ENCODE data around the gene OLIG3. TPM values are rescaled to one million over a fixed set of nuclear protein-coding genes. Genes with fewer than 3 reads are reported as not detected.
A peak's percentile ranks its signal among the peaks of the same experiment; 100 is the strongest.

The OLIG3 gene
- total RNA-seq, 4 donors from 2014 or later, result not detected

DNA sequence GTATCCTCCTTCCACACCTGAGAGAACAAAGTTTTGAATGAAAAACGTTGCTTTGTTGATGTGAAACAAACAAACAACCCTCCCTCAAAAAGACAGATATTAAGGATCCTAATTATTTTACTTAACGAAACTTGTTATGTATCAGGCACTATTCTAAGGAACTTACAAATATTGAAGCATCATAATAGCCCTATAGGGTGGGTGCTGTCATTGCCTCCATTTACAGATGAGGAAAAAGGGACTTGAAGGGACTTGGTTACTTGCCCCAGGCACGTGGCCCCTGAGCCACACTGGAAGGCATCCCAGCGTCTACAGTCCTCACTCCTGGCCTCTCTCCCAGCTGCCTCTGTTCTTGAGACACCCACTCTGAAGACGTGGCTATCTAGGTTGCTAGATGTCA is 20.2 kb upstream of the OLIG3 start:
- no peak overlapping the region for H3K27ac ChIP-seq
- no peak for DNase-seq
- no peak for TF ChIP-seq EP300 (IDR thresholded peaks at IDR 0.05; ENCODE audit: low read depth)
- no peak for TF ChIP-seq POLR2AphosphoS5 (IDR thresholded peaks at IDR 0.05)
- TF ChIP-seq POLR2A (IDR thresholded peaks at IDR 0.05), result no peak
- H3K4me1 ChIP-seq, result no peaks in the 10 kb centered on the region
- WGBS, 2 donors (ENCODE audit: low coverage in 1 of 2), result 48 to 63% methylated on average over 2 to 5 of the region's 5 CpGs
- in situ Hi-C loops (cut with MboI; ENCODE audit: low pct_ligation_motif_present in 1 of 4, low pct_unique_long_range_greater_than_20kb in 1 of 4, low sequenced_read_pairs in 3 of 4) (no loop called here), intact Hi-C loops (cut with DNase I; ENCODE audit: low total_unique reads) (no loop called here)
- no peak overlapping the region for H3K4me3 ChIP-seq
- no peaks in the 10 kb centered on the region for H3K9me3 ChIP-seq
- peaks cover 93% of the 10 kb centered on the region for H3K27me3 ChIP-seq
- H3K36me3 ChIP-seq, result no peaks in the 10 kb centered on the region

DNA sequence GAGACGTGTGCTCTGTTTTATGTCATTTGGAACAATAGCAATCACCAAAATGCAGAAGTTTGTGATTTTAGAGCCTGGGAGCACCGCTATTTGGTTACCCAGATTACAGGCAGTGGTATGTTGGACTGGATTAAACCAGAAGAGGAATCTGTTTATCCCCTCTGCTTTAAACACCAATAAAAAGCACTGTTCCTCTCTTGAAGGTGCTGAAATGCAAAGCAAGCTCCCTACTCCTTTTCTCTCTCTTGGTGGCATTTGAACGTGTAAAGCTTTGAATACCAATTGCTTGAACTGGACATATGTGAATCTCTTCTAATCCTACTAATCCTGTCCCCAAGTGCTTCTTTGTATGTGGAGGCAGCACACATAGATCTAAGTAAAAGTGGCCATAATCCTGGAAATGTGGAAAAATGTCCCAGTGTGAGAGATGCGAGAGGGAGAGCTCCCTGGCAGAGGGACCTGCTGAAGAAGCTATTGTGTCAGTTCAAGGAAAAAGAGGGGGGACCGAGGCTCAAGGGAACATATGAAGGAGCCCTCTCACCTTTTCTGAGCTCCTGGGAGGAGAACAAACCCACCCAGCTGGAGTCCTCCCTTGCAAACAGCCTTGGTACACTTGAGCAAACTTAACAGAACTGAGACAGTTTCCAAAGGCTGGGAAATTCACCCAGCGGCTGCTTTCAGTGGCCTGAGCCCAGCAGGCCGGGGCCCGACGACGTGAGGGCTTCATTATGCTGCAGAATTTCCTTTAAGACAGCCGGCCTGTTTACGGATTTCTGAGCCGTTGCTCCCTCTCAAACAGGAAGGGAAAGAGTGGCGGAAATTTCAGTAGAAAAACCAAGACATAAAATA is 18.8 kb upstream of the OLIG3 start:
- Histone ChIP-seq H3K9me3 (no peaks in the 10 kb centered on the region), H3K4me3 (no peak overlapping the region), H3K4me1 (no peaks in the 10 kb centered on the region), H3K27me3 (peaks cover 99% of the 10 kb centered on the region), H3K27ac (no peak overlapping the region), H3K36me3 (no peaks in the 10 kb centered on the region)
- WGBS, 2 donors (ENCODE audit: low coverage in 1 of 2), result 30 to 32% methylated on average over 4 to 14 of the region's 14 CpGs
- TF ChIP-seq POLR2AphosphoS5 (IDR thresholded peaks at IDR 0.05) (no peak), EP300 (IDR thresholded peaks at IDR 0.05; ENCODE audit: low read depth) (no peak), POLR2A (IDR thresholded peaks at IDR 0.05) (no peak)
- TF ChIP-seq, protein P1, sequence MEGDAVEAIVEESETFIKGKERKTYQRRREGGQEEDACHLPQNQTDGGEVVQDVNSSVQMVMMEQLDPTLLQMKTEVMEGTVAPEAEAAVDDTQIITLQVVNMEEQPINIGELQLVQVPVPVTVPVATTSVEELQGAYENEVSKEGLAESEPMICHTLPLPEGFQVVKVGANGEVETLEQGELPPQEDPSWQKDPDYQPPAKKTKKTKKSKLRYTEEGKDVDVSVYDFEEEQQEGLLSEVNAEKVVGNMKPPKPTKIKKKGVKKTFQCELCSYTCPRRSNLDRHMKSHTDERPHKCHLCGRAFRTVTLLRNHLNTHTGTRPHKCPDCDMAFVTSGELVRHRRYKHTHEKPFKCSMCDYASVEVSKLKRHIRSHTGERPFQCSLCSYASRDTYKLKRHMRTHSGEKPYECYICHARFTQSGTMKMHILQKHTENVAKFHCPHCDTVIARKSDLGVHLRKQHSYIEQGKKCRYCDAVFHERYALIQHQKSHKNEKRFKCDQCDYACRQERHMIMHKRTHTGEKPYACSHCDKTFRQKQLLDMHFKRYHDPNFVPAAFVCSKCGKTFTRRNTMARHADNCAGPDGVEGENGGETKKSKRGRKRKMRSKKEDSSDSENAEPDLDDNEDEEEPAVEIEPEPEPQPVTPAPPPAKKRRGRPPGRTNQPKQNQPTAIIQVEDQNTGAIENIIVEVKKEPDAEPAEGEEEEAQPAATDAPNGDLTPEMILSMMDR (IDR thresholded peaks at IDR 0.05), result no peak
- in situ Hi-C loops (cut with MboI; ENCODE audit: low pct_ligation_motif_present in 1 of 4, low pct_unique_long_range_greater_than_20kb in 1 of 4, low sequenced_read_pairs in 3 of 4), result no loop called here
- DNase-seq, result no peak
- intact Hi-C loops (cut with DNase I; ENCODE audit: low total_unique reads), result no loop called here

GRCh38 chr6:137510923-137511322 is 16.7 kb upstream of the OLIG3 start:
- Histone ChIP-seq H3K4me1 (no peaks in the 10 kb centered on the region), H3K4me3 (no peak overlapping the region), H3K9me3 (no peaks in the 10 kb centered on the region), H3K27me3 (peaks cover 92% of the 10 kb centered on the region), H3K27ac (no peak overlapping the region), H3K36me3 (no peaks in the 10 kb centered on the region)
- intact Hi-C loops (cut with DNase I; ENCODE audit: low total_unique reads) (no loop called here), in situ Hi-C loops (cut with MboI; ENCODE audit: low pct_ligation_motif_present in 1 of 4, low pct_unique_long_range_greater_than_20kb in 1 of 4, low sequenced_read_pairs in 3 of 4) (no loop called here)
- WGBS, 2 donors (ENCODE audit: low coverage in 1 of 2), result 90 to 92% methylated on average over 2 of the region's 2 CpGs
- TF ChIP-seq, protein P1 (IDR thresholded peaks at IDR 0.05), result no peak
- TF ChIP-seq EP300 (IDR thresholded peaks at IDR 0.05; ENCODE audit: low read depth) (no peak), POLR2A (IDR thresholded peaks at IDR 0.05) (no peak), POLR2AphosphoS5 (IDR thresholded peaks at IDR 0.05) (no peak)
- no peak for DNase-seq

DNA sequence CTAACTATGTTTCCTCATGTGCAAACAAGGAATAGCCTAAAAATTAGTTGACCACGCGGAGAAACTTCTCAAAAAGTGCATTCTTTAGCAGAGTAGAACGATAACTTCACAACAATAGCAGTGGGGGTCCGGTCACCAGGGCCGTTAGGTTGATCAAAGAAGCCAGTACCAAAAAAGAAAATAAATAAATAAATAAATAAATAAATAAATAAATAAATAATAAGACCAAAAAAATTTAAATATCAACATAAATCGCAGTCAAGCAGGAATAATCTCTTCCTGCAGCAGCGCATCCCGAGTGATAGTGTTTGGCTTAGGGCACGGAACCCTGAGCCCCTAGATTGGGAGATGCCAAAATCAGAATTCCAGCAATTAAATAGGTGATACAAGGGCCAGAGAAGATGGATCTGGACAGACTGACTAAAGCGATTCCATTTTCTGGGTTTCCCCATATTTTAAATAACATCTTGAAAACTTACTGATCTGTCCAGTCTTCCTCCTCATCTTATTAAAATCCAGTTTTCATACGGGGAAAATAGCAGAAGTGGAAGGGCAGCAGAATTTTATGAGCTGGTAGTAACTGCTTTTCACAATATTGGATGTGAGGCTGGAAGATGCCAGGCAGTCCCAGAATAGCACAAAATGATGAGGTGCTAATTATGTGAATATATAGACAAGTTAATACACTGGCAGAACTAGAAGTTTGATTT is 4.4 kb upstream of the OLIG3 start:
- Histone ChIP-seq H3K27me3 (peaks cover 99% of the 10 kb centered on the region), H3K36me3 (no peaks in the 10 kb centered on the region), H3K27ac (no peak overlapping the region), H3K4me3 (peak overlapping the region in 1 of 4 donors; percentile 38), H3K4me1 (peaks cover 9 to 35% (median 17%) of the 10 kb centered on the region in 4 donors), H3K9me3 (no peaks in the 10 kb centered on the region)
- no peak for DNase-seq
- TF ChIP-seq EP300 (IDR thresholded peaks at IDR 0.05; ENCODE audit: low read depth) (no peak), POLR2AphosphoS5 (IDR thresholded peaks at IDR 0.05) (no peak), POLR2A (IDR thresholded peaks at IDR 0.05) (no peak)
- TF ChIP-seq, protein P1 (IDR thresholded peaks at IDR 0.05), result no peak
- in situ Hi-C loops (cut with MboI; ENCODE audit: low pct_ligation_motif_present in 1 of 4, low pct_unique_long_range_greater_than_20kb in 1 of 4, low sequenced_read_pairs in 3 of 4) (no loop called here), intact Hi-C loops (cut with DNase I; ENCODE audit: low total_unique reads) (no loop called here)
- 13 to 31% methylated on average over 9 to 11 of the region's 11 CpGs for WGBS, 2 donors (ENCODE audit: low coverage in 1 of 2)
